ENCODE results near the gene CHST15. TPM values are rescaled to one million over a fixed set of nuclear protein-coding genes. Genes with fewer than 3 reads are reported as not detected.

CHST15 gene
- total RNA-seq, 6 experiments from 2014 or later: 0.88 to 8.7 (median 1.1) TPM

GRCh38 chr10:124020981-124021815 lies 72.2 kb downstream of the CHST15 start:
- no peaks in the 10 kb centered on the region for H3K36me3 Mint-ChIP-seq (ENCODE audit: low read depth)
- H3K27me3 Mint-ChIP-seq (ENCODE audit: insufficient read depth): peaks cover 6% of the 10 kb centered on the region
- no peak for DNase-seq
- no peak for TF ChIP-seq CTCF (IDR thresholded peaks at IDR 0.05)
- no peaks in the 10 kb centered on the region for H3K9me3 Mint-ChIP-seq
- no peak overlapping the region for H3K27ac Mint-ChIP-seq
- no peaks in the 10 kb centered on the region; the same call in 1 of the 2 replicates for H3K4me1 Mint-ChIP-seq (ENCODE audit: low read depth)
- H3K4me3 Mint-ChIP-seq: no peak overlapping the region

DNA sequence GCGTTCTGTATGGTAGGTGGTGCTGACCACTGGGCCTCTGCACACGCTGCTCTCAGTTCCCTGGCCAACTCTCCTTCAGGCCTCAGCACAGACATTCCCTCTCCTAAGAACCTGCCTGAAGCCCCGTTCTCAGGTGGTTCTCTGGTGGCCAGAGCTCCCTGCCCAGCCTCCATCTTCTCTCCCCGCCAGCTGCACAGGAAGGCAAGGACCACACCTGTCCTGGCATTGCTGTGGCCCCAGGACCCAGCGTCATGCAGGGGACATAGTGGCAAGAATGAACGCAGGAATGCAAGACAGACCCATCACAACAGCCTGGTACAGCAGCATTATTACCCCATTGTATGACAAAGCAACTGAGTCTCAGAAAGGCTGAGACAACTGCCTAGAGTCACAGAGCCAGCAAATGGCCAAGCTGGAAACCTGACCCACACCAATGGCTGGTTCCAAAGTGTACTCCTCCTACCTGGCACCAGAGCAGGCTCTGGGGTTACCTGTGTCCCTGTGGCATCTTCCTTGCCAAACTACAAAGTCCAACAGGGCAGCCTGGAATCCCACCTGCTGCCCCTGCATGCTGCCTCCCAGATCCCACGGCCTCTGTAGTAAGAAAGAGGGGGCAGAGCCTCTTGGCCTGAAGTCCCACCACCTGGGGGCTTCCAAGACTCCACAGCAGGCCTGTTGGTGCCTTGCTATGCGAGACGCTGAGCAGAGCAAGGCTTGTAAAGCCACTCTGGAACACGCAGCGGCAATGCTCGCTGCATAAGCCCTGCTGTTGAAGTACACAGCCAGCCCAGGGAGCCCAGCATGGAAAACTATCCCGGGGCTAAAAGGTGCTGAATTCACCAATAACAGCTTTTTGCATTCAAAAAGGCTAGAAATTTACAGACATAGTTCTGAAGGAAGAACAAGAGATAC lies 73.3 kb downstream of the CHST15 start:
- no peak for TF ChIP-seq CTCF (IDR thresholded peaks at IDR 0.05)
- DNase-seq: no peak
- Mint-ChIP-seq H3K27me3 (ENCODE audit: insufficient read depth) (peaks cover 10% of the 10 kb centered on the region), H3K4me3 (no peak overlapping the region), H3K9me3 (no peaks in the 10 kb centered on the region), H3K4me1 (ENCODE audit: low read depth) (no peaks in the 10 kb centered on the region), H3K36me3 (ENCODE audit: low read depth) (no peaks in the 10 kb centered on the region), H3K27ac (no peak overlapping the region)

DNA sequence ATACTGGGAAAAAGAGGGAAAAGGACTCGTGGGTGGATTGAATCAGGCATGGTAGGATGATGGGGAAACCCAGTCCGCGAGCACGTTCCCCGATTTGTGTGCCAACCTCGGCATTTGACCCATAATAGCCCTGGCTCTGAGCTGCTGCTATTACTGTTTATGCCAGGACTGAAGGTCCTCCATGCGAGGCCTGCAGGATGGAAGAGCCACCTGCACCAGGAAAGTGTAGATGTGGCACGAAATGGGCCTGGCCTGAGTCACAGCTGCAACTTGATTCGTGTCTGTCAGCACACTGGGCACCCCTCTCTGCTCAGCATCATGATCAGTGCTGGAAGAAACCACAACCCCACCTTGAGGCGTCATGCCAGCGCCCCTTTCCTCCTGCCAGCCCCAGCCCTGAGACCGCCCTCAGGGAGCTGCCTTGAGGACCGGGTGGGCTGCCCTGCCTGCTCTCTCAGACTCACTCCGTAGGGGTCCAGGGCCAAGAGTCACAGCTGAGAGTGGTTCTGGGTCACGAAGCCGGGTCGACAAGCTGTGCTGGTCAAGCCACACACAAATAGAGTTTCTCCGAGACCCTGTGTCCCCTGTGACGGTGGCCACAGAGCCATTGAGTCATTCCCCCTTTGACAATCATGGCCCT lies 74.4 kb downstream of the CHST15 start:
- H3K27me3 Mint-ChIP-seq (ENCODE audit: insufficient read depth): peaks cover 10% of the 10 kb centered on the region
- no peak for DNase-seq
- peaks cover under 1% of the 10 kb centered on the region; the same call in 1 of the 2 replicates for H3K36me3 Mint-ChIP-seq (ENCODE audit: low read depth)
- TF ChIP-seq CTCF (IDR thresholded peaks at IDR 0.05): no peak
- H3K27ac Mint-ChIP-seq: no peak overlapping the region
- H3K4me3 Mint-ChIP-seq: no peak overlapping the region
- H3K9me3 Mint-ChIP-seq: peaks cover under 1% of the 10 kb centered on the region; the same call in 1 of the 2 replicates
- no peaks in the 10 kb centered on the region for H3K4me1 Mint-ChIP-seq (ENCODE audit: low read depth)

DNA sequence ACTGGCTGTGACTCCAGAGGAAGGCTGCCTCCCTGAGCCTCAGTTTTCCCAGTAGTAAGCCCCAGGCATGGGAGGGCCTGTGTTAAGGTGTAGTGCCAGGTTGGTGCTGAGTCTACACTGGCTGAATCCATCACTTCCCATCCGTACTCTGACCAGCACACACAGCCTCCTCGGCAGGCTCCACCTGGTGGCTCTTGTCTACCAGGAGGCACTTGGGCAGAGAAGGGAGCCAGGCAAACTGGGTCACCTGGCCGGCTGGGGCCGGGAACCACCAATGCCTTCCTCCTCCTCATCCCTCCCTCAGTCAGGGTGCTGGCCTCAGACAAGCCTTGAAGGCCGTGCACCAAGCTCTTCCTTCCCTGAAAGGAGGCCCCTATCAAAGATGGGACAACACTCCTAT lies 75.7 kb downstream of the CHST15 start:
- Mint-ChIP-seq H3K27me3 (ENCODE audit: insufficient read depth) (peaks cover 10% of the 10 kb centered on the region), H3K36me3 (ENCODE audit: low read depth) (peaks cover 10% of the 10 kb centered on the region; the same call in 1 of the 2 replicates)
- TF ChIP-seq CTCF (IDR thresholded peaks at IDR 0.05): no peak

GRCh38 chr10:124016804-124017375 lies 76.5 kb downstream of the CHST15 start:
- Mint-ChIP-seq H3K4me1 (ENCODE audit: low read depth) (no peaks in the 10 kb centered on the region), H3K36me3 (ENCODE audit: low read depth) (peaks cover 10% of the 10 kb centered on the region; the same call in 1 of the 2 replicates), H3K27ac (no peak overlapping the region), H3K4me3 (no peak overlapping the region), H3K27me3 (ENCODE audit: insufficient read depth) (peaks cover 8% of the 10 kb centered on the region), H3K9me3 (peaks cover 11% of the 10 kb centered on the region)
- no peak for TF ChIP-seq CTCF (IDR thresholded peaks at IDR 0.05)
- no peak for DNase-seq

More for the DNA sequence above, 75.7 kb downstream of the CHST15 start:
- Mint-ChIP-seq H3K4me3 (no peak overlapping the region), H3K9me3 (peaks cover 8% of the 10 kb centered on the region), H3K27ac (no peak overlapping the region), H3K4me1 (ENCODE audit: low read depth) (no peaks in the 10 kb centered on the region)
- no peak for DNase-seq

Data from HFFc6 (cell line).